GM23338 (cell line): ENCODE results near the gene SYT6. TPM values are rescaled to one million over a fixed set of nuclear protein-coding genes. Genes with fewer than 3 reads are reported as not detected.

Experiments
- ATAC-seq: fragments of 200-7000 bp; cut with Tn5 transposase; 3 replicates; pipeline ENCODE4 v1.9.1; 2020
- DNase-seq: peaks from one replicate; pipeline ENCODE4 v3.0.0-alpha.2; 2015; ENCODE audit warnings: low spot score
- H2AFZ ChIP-seq: fragments of 200-600 bp; sonication (generic); 2 replicates; pipeline ENCODE4 v1.8.0; 2016; ENCODE audit warnings: antibody characterized with exemption, mild to moderate bottlenecking, moderate library complexity
- H3F3A ChIP-seq: fragments of 200-600 bp; sonication (generic); replicated peaks from 2 replicates; pipeline ENCODE4 v1.8.0; 2017; ENCODE audit warnings: antibody characterized with exemption, mixed run types, low read depth
- H3K27ac ChIP-seq: fragments of 200-600 bp; sonication (generic); 2 replicates; pipeline ENCODE4 v1.6.1; 2016; ENCODE audit warnings: low read depth
- H3K27me3 ChIP-seq: fragments of 200-600 bp; sonication (generic); 2 replicates; pipeline ENCODE4 v1.8.0; 2016; ENCODE audit warnings: mild to moderate bottlenecking, mixed run types, moderate library complexity; ENCODE audit not compliant: insufficient read depth
- H3K36me3 ChIP-seq: fragments of 200-600 bp; sonication (generic); 2 replicates; pipeline ENCODE4 v1.8.0; 2016; ENCODE audit warnings: mild to moderate bottlenecking; ENCODE audit not compliant: insufficient read depth
- H3K4me1 ChIP-seq: fragments of 200-600 bp; sonication (generic); 2 replicates; pipeline ENCODE4 v1.8.0; 2016; ENCODE audit warnings: mild to moderate bottlenecking, moderate library complexity; ENCODE audit not compliant: insufficient read depth
- H3K4me2 ChIP-seq: fragments of 200-600 bp; sonication (generic); 2 replicates; pipeline ENCODE4 v1.7.1; 2017; ENCODE audit warnings: mixed run types
- H3K4me3 ChIP-seq: fragments of 200-600 bp; sonication (generic); 2 replicates; pipeline ENCODE4 v1.6.1; 2016; ENCODE audit warnings: mixed run types
- H3K79me2 ChIP-seq: fragments of 200-600 bp; sonication (generic); replicated peaks from 2 replicates; pipeline ENCODE4 v1.8.0; 2017; ENCODE audit warnings: mild to moderate bottlenecking; ENCODE audit not compliant: insufficient read depth
- H3K9me2 ChIP-seq: fragments of 200-600 bp; sonication (generic); 2 replicates; pipeline ENCODE4 v1.8.0; 2017; ENCODE audit not compliant: insufficient read depth
- H4K20me1 ChIP-seq: fragments of 200-600 bp; sonication (generic); replicated peaks from 2 replicates; pipeline ENCODE4 v1.8.0; 2017; ENCODE audit warnings: mild to moderate bottlenecking; ENCODE audit not compliant: insufficient read depth
- H3K27ac Mint-ChIP-seq: 2 replicates; pipeline ENCODE4 v1.8.0; 2020; ENCODE audit warnings: inconsistent platforms, mild to moderate bottlenecking, moderate library complexity, mixed read lengths
- H3K27me3 Mint-ChIP-seq: 3 replicates; pipeline ENCODE4 v1.8.0; 2022; ENCODE audit warnings: low read depth, mild to moderate bottlenecking, moderate library complexity, mixed read lengths, inconsistent platforms; ENCODE audit not compliant: insufficient read depth, poor library complexity
- H3K36me3 Mint-ChIP-seq: 3 replicates; pipeline ENCODE4 v1.8.0; 2021; ENCODE audit warnings: low read depth, mild to moderate bottlenecking, inconsistent platforms, moderate library complexity, mixed read lengths
- H3K4me1 Mint-ChIP-seq: 3 replicates; pipeline ENCODE4 v1.8.0; 2020; ENCODE audit warnings: mild to moderate bottlenecking, inconsistent platforms, mixed read lengths
- H3K4me3 Mint-ChIP-seq: 3 replicates; pipeline ENCODE4 v1.8.0; 2021; ENCODE audit warnings: moderate library complexity, mild to moderate bottlenecking, inconsistent platforms, mixed read lengths
- H3K9me3 Mint-ChIP-seq: 3 replicates; pipeline ENCODE4 v1.8.0; 2020; ENCODE audit warnings: moderate library complexity, mild to moderate bottlenecking, inconsistent platforms, mixed read lengths
- CREB1 ChIP-seq: fragments of 250-450 bp; sonication (Bioruptor Pico); IDR thresholded peaks from 2 replicates; pipeline ENCODE4 v1.5.0; 2020; ENCODE audit warnings: low read depth, mild to moderate bottlenecking, moderate library complexity
- CTCF ChIP-seq, 2 experiments: fragments of 200-600 bp in 1 of 2; sonication (generic) in 1 of 2; conservative IDR thresholded peaks; 2 replicates each; pipeline versions ENCODE4 v1.5.1 to v1.6.1; 2016 to 2017; ENCODE audit warnings: antibody characterized with exemption in 2 of 2, low read depth in 2 of 2, mild to moderate bottlenecking in 2 of 2, moderate library complexity in 1 of 2
- EZH2 ChIP-seq: fragments of 200-600 bp; sonication (generic); IDR thresholded peaks from one replicate; pipeline ENCODE4 v1.8.0; 2017; ENCODE audit warnings: antibody characterized with exemption, mild to moderate bottlenecking, low read depth; ENCODE audit not compliant: unreplicated experiment
- EZH2phosphoT487 ChIP-seq: fragments of 200-600 bp; sonication (generic); IDR thresholded peaks from one replicate; pipeline ENCODE4 v1.8.1; 2018; ENCODE audit warnings: antibody characterized with exemption; ENCODE audit not compliant: unreplicated experiment
- JUNB ChIP-seq: IDR thresholded peaks from one replicate; pipeline ENCODE4 v1.6.1; 2016; ENCODE audit warnings: antibody characterized with exemption; ENCODE audit not compliant: unreplicated experiment
- NANOG ChIP-seq: IDR thresholded peaks from 2 replicates; pipeline ENCODE4 v1.6.1; 2016; ENCODE audit warnings: antibody characterized with exemption, borderline replicate concordance
- POLR2AphosphoS5 ChIP-seq: IDR thresholded peaks from 2 replicates; pipeline ENCODE4 v1.6.1; 2016; ENCODE audit warnings: antibody characterized with exemption, low read depth
- STAT1 ChIP-seq: IDR thresholded peaks from one replicate; pipeline ENCODE4 v1.6.1; 2016; ENCODE audit warnings: antibody characterized with exemption; ENCODE audit not compliant: unreplicated experiment
- ZNF114 ChIP-seq: fragments of 250-450 bp; sonication (Bioruptor Pico); IDR thresholded peaks from 2 replicates; pipeline ENCODE4 v1.5.0; 2020; ENCODE audit warnings: mild to moderate bottlenecking, moderate library complexity
- ZNF331 ChIP-seq: fragments of 250-450 bp; sonication (Bioruptor Pico); IDR thresholded peaks from 2 replicates; pipeline ENCODE4 v1.5.0; 2020; ENCODE audit warnings: low read depth, mild to moderate bottlenecking, moderate library complexity
- polyA plus RNA-seq: library from polyadenylated mRNA; unstranded; fragments of >200 nt; fragmentation: Nextera tagmentation; extraction: Ambion mirVana; gene quantifications from 2 replicates; pipeline ENCODE4 v1.2.1, GENCODE V29; 2016
- total RNA-seq: library from RNA; depleted of rRNA; stranded (reverse); fragments of >200 nt; shearing (Covaris generic); gene quantifications from 2 replicates; pipeline ENCODE4 v1.2.3, GENCODE V29; 2014
- TF ChIP-seq, protein P1 (sequence below): IDR thresholded peaks from one replicate; pipeline ENCODE4 v1.6.1; 2018; ENCODE audit warnings: antibody characterized with exemption; ENCODE audit not compliant: unreplicated experiment
- TF ChIP-seq, protein P2 (sequence below): fragments of 250-450 bp; sonication (Bioruptor Pico); IDR thresholded peaks from 2 replicates; pipeline ENCODE4 v1.5.0; 2020; ENCODE audit warnings: mild to moderate bottlenecking, moderate library complexity
- TF ChIP-seq, protein P3 (sequence below): IDR thresholded peaks from 2 replicates; pipeline ENCODE4 v1.6.1; 2016; ENCODE audit warnings: antibody characterized with exemption

Gene SYT6
- total and polyA plus RNA-seq, 2 experiments from 2014 or later: 31.2 to 42.6 TPM

DNA sequence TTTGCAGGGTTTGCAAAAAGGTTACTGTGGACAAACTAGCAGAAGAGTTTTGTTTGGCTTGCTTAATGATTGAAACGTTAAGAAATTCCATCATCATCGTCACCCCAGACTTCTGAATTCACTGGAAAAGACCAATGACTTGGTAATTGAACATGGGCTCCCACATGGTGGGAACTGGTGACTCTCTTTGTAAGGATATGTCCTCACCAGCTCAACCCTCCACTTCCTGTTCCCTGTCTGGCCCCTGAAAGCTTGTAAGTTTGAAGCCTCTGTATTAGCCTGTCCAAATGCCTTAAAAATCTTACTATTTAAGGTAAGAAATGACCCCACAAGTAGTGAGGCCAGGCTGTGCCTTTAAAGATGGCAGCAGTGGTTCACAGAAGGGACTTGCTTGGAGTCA, 9.7 kb downstream of the SYT6 start:
- no peak overlapping the region for H3K4me3 Mint-ChIP-seq
- TF ChIP-seq EZH2phosphoT487: no peak
- TF ChIP-seq POLR2AphosphoS5: no peak
- no peak for TF ChIP-seq CREB1 (CRISPR knock-in tag)
- TF ChIP-seq, protein P1, sequence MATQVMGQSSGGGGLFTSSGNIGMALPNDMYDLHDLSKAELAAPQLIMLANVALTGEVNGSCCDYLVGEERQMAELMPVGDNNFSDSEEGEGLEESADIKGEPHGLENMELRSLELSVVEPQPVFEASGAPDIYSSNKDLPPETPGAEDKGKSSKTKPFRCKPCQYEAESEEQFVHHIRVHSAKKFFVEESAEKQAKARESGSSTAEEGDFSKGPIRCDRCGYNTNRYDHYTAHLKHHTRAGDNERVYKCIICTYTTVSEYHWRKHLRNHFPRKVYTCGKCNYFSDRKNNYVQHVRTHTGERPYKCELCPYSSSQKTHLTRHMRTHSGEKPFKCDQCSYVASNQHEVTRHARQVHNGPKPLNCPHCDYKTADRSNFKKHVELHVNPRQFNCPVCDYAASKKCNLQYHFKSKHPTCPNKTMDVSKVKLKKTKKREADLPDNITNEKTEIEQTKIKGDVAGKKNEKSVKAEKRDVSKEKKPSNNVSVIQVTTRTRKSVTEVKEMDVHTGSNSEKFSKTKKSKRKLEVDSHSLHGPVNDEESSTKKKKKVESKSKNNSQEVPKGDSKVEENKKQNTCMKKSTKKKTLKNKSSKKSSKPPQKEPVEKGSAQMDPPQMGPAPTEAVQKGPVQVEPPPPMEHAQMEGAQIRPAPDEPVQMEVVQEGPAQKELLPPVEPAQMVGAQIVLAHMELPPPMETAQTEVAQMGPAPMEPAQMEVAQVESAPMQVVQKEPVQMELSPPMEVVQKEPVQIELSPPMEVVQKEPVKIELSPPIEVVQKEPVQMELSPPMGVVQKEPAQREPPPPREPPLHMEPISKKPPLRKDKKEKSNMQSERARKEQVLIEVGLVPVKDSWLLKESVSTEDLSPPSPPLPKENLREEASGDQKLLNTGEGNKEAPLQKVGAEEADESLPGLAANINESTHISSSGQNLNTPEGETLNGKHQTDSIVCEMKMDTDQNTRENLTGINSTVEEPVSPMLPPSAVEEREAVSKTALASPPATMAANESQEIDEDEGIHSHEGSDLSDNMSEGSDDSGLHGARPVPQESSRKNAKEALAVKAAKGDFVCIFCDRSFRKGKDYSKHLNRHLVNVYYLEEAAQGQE: no peak
- TF ChIP-seq, protein P2, sequence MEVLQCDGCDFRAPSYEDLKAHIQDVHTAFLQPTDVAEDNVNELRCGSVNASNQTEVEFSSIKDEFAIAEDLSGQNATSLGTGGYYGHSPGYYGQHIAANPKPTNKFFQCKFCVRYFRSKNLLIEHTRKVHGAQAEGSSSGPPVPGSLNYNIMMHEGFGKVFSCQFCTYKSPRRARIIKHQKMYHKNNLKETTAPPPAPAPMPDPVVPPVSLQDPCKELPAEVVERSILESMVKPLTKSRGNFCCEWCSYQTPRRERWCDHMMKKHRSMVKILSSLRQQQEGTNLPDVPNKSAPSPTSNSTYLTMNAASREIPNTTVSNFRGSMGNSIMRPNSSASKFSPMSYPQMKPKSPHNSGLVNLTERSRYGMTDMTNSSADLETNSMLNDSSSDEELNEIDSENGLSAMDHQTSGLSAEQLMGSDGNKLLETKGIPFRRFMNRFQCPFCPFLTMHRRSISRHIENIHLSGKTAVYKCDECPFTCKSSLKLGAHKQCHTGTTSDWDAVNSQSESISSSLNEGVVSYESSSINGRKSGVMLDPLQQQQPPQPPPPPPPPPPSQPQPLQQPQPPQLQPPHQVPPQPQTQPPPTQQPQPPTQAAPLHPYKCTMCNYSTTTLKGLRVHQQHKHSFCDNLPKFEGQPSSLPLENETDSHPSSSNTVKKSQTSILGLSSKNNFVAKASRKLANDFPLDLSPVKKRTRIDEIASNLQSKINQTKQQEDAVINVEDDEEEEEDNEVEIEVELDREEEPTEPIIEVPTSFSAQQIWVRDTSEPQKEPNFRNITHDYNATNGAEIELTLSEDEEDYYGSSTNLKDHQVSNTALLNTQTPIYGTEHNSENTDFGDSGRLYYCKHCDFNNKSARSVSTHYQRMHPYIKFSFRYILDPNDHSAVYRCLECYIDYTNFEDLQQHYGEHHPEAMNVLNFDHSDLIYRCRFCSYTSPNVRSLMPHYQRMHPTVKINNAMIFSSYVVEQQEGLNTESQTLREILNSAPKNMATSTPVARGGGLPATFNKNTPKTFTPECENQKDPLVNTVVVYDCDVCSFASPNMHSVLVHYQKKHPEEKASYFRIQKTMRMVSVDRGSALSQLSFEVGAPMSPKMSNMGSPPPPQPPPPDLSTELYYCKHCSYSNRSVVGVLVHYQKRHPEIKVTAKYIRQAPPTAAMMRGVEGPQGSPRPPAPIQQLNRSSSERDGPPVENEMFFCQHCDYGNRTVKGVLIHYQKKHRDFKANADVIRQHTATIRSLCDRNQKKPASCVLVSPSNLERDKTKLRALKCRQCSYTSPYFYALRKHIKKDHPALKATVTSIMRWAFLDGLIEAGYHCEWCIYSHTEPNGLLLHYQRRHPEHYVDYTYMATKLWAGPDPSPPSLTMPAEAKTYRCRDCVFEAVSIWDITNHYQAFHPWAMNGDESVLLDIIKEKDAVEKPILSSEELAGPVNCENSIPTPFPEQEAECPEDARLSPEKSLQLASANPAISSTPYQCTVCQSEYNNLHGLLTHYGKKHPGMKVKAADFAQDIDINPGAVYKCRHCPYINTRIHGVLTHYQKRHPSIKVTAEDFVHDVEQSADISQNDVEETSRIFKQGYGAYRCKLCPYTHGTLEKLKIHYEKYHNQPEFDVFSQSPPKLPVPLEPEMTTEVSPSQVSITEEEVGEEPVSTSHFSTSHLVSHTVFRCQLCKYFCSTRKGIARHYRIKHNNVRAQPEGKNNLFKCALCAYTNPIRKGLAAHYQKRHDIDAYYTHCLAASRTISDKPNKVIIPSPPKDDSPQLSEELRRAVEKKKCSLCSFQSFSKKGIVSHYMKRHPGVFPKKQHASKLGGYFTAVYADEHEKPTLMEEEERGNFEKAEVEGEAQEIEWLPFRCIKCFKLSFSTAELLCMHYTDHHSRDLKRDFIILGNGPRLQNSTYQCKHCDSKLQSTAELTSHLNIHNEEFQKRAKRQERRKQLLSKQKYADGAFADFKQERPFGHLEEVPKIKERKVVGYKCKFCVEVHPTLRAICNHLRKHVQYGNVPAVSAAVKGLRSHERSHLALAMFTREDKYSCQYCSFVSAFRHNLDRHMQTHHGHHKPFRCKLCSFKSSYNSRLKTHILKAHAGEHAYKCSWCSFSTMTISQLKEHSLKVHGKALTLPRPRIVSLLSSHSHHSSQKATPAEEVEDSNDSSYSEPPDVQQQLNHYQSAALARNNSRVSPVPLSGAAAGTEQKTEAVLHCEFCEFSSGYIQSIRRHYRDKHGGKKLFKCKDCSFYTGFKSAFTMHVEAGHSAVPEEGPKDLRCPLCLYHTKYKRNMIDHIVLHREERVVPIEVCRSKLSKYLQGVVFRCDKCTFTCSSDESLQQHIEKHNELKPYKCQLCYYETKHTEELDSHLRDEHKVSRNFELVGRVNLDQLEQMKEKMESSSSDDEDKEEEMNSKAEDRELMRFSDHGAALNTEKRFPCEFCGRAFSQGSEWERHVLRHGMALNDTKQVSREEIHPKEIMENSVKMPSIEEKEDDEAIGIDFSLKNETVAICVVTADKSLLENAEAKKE (CRISPR knock-in tag): no peak
- TF ChIP-seq CTCF (conservative IDR thresholded peaks at IDR 0.05; ENCODE audit: low read depth in 2 of 2): no peak
- TF ChIP-seq ZNF114 (CRISPR knock-in tag): no peak
- TF ChIP-seq JUNB: no peak
- TF ChIP-seq STAT1: no peak
- no peak for TF ChIP-seq EZH2
- TF ChIP-seq ZNF331 (CRISPR knock-in tag): no peak
- TF ChIP-seq, protein P3, sequence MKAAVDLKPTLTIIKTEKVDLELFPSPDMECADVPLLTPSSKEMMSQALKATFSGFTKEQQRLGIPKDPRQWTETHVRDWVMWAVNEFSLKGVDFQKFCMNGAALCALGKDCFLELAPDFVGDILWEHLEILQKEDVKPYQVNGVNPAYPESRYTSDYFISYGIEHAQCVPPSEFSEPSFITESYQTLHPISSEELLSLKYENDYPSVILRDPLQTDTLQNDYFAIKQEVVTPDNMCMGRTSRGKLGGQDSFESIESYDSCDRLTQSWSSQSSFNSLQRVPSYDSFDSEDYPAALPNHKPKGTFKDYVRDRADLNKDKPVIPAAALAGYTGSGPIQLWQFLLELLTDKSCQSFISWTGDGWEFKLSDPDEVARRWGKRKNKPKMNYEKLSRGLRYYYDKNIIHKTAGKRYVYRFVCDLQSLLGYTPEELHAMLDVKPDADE: no peak
- no peak for TF ChIP-seq NANOG

More for the DNA sequence above, 9.7 kb downstream of the SYT6 start:
- ATAC-seq (no peak), DNase-seq (no peak)
- H3K27ac ChIP-seq: 0 out of 2 replicates have a peak overlapping the region, but pooled peaks have one; percentile 51
- 0 out of 2 replicates have a peak, but pooled peaks cover 9% of the 10 kb centered on the region for H3K36me3 ChIP-seq
- peaks cover 26% of the 10 kb centered on the region for H3F3A ChIP-seq
- Mint-ChIP-seq H3K9me3 (no peaks in the 10 kb centered on the region), H3K27ac (no peak overlapping the region), H3K36me3 (peaks cover 53% of the 10 kb centered on the region), H3K4me1 (peaks cover 45% of the 10 kb centered on the region), H3K27me3 (peaks cover 6% of the 10 kb centered on the region)
- H2AFZ ChIP-seq: no peak overlapping the region
- peaks cover 26% of the 10 kb centered on the region; the same call in 1 of the 2 replicates for H4K20me1 ChIP-seq
- H3K4me2 ChIP-seq: no peak overlapping the region
- H3K4me3 ChIP-seq: no peak overlapping the region
- H3K9me2 ChIP-seq: no peaks in the 10 kb centered on the region; the same call in 1 of the 2 replicates
- peaks cover 86% of the 10 kb centered on the region for H3K79me2 ChIP-seq
- peaks cover 49% of the 10 kb centered on the region for H3K4me1 ChIP-seq
- no peaks in the 10 kb centered on the region for H3K27me3 ChIP-seq
